IMR-90 (cell line): ENCODE data around the gene LYZL2. TPM values are rescaled to one million over a fixed set of nuclear protein-coding genes. Genes with fewer than 3 reads are reported as not detected.

Experiments used
- ATAC-seq: fragments of 200-7000 bp; cut with Tn5 transposase; 2 replicates; pipeline ENCODE4 v1.9.1; 2020; ENCODE audit warnings: low read depth, mild to moderate bottlenecking, moderate library complexity
- BruUV-seq: library from RNA; stranded (reverse); fragments of 400-500 nt; replicated peaks from 2 replicates; lab custom pipeline; 2021; lab: Mats Ljungman, UMichigan
- CTCF ChIA-PET: fragments of 300-600 bp; formaldehyde crosslinking; extraction: SDS; loops from one replicate; lab custom pipeline; 2021; ENCODE audit warnings: antibody characterized with exemption; lab: Yijun Ruan, JAX
- POLR2A ChIA-PET: fragments of 300-600 bp; sonication (Branson Sonifier 250); formaldehyde crosslinking; loops from one replicate; lab custom pipeline; 2022; ENCODE audit warnings: antibody characterized with exemption; ENCODE audit not compliant: unreplicated experiment; lab: Charles Lee
- DNase-seq: peaks from one replicate; pipeline ENCODE4 v3.0.0; 2013
- H2AFZ ChIP-seq: replicated peaks from 2 replicates; pipeline ENCODE3; 2013; ENCODE audit warnings: low read length, mild to moderate bottlenecking; ENCODE audit not compliant: poor library complexity
- H2AK5ac ChIP-seq: 2 replicates; pipeline ENCODE4 v1.6.1; 2013; ENCODE audit warnings: low read depth, low read length, inconsistent platforms
- H2AK9ac ChIP-seq: replicated peaks from 2 replicates; pipeline ENCODE3; 2013; ENCODE audit warnings: mild to moderate bottlenecking, low read depth, low read length, moderate library complexity; ENCODE audit not compliant: poor library complexity
- H2BK120ac ChIP-seq: 2 replicates; pipeline ENCODE4 v1.6.1; 2013; ENCODE audit warnings: low read depth, low read length, inconsistent platforms
- H2BK15ac ChIP-seq: 3 replicates; pipeline ENCODE4 v1.6.1; 2013; ENCODE audit warnings: low read depth, low read length, inconsistent platforms
- H2BK20ac ChIP-seq: 2 replicates; pipeline ENCODE4 v1.6.1; 2013; ENCODE audit warnings: low read depth, mild to moderate bottlenecking, inconsistent platforms, low read length, moderate library complexity
- H2BK5ac ChIP-seq: 2 replicates; pipeline ENCODE4 v1.6.1; 2013; ENCODE audit warnings: mild to moderate bottlenecking, low read depth, low read length, inconsistent platforms; ENCODE audit not compliant: poor library complexity, severe bottlenecking
- H3K14ac ChIP-seq: replicated peaks from 2 replicates; pipeline ENCODE4 v1.6.1; 2013; ENCODE audit warnings: low read depth, low read length, inconsistent platforms
- H3K18ac ChIP-seq: 2 replicates; pipeline ENCODE4 v1.6.1; 2013; ENCODE audit warnings: low read depth, low read length, control low read depth
- H3K23ac ChIP-seq: 2 replicates; pipeline ENCODE4 v1.6.1; 2013; ENCODE audit warnings: low read depth, low read length, inconsistent platforms
- H3K27ac ChIP-seq: 2 replicates; pipeline ENCODE4 v1.5.1; 2013; ENCODE audit warnings: mild to moderate bottlenecking, control low read depth, low read length; ENCODE audit not compliant: insufficient read depth
- H3K27me3 ChIP-seq: 2 replicates; pipeline ENCODE4 v1.6.1; 2013; ENCODE audit warnings: low read length; ENCODE audit not compliant: control insufficient read depth, insufficient read depth
- H3K36me3 ChIP-seq: 2 replicates; pipeline ENCODE4 v1.6.1; 2013; ENCODE audit warnings: low read length, mixed read lengths; ENCODE audit not compliant: control insufficient read depth, insufficient read depth
- H3K4ac ChIP-seq: 2 replicates; pipeline ENCODE4 v1.6.1; 2013; ENCODE audit warnings: low read depth, low read length, inconsistent platforms
- H3K4me1 ChIP-seq: 2 replicates; pipeline ENCODE4 v1.6.1; 2013; ENCODE audit warnings: low read length, mixed read lengths; ENCODE audit not compliant: control insufficient read depth, insufficient read depth
- H3K4me2 ChIP-seq: 2 replicates; pipeline ENCODE4 v1.6.1; 2013; ENCODE audit warnings: low read depth, mild to moderate bottlenecking, control low read depth, low read length, moderate library complexity
- H3K4me3 ChIP-seq: 2 replicates; pipeline ENCODE4 v1.5.1; 2013; ENCODE audit warnings: low read depth, mild to moderate bottlenecking, control low read depth, low read length, moderate library complexity; ENCODE audit not compliant: insufficient read depth
- H3K56ac ChIP-seq: 2 replicates; pipeline ENCODE4 v1.6.1; 2013; ENCODE audit warnings: low read length, inconsistent platforms; ENCODE audit not compliant: insufficient read depth; ENCODE audit errors: extremely low read depth
- H3K79me1 ChIP-seq, 2 experiments: 2 replicates each; pipeline ENCODE4 v1.6.1; 2013; ENCODE audit warnings: low read length in 2 of 2, inconsistent platforms in 1 of 2, low read depth in 1 of 2
- H3K9ac ChIP-seq: 2 replicates; pipeline ENCODE4 v1.6.1; 2013; ENCODE audit warnings: low read depth, low read length, control low read depth
- H3K9me1 ChIP-seq: 2 replicates; pipeline ENCODE4 v1.6.1; 2013; ENCODE audit warnings: low read length, inconsistent platforms; ENCODE audit not compliant: insufficient read depth
- H3K9me3 ChIP-seq: 2 replicates; pipeline ENCODE4 v1.6.1; 2013; ENCODE audit warnings: low read length; ENCODE audit not compliant: control insufficient read depth, insufficient read depth
- H4K20me1 ChIP-seq: 2 replicates; pipeline ENCODE4 v1.6.1; 2013; ENCODE audit warnings: low read length, inconsistent platforms; ENCODE audit not compliant: insufficient read depth
- H4K5ac ChIP-seq: 2 replicates; pipeline ENCODE4 v1.6.1; 2013; ENCODE audit warnings: mild to moderate bottlenecking, low read depth, low read length, control low read depth
- H4K8ac ChIP-seq, 2 experiments: 2 replicates each; pipeline ENCODE4 v1.6.1; 2013; ENCODE audit warnings: low read depth in 2 of 2, low read length in 2 of 2, control low read depth in 1 of 2, inconsistent platforms in 1 of 2
- H4K91ac ChIP-seq: 2 replicates; pipeline ENCODE4 v1.6.1; 2013; ENCODE audit warnings: low read depth, low read length, inconsistent platforms; ENCODE audit not compliant: insufficient read depth
- BHLHE40 ChIP-seq: fragments of 150-350 bp; IDR thresholded peaks from 2 replicates; pipeline ENCODE4 v1.6.1; 2016; ENCODE audit warnings: mild to moderate bottlenecking, low read depth, low read length
- ELK1 ChIP-seq: fragments of 150-350 bp; IDR thresholded peaks from 2 replicates; pipeline ENCODE4 v1.6.1; 2016; ENCODE audit warnings: low read depth, mild to moderate bottlenecking, low read length, moderate library complexity, borderline replicate concordance
- MAFK ChIP-seq: IDR thresholded peaks from 2 replicates; pipeline ENCODE4 v1.6.1; 2012; ENCODE audit warnings: low read depth, low read length, improper control_type of control experiment
- NFE2L2 ChIP-seq: fragments of 150-350 bp; IDR thresholded peaks from 2 replicates; pipeline ENCODE4 v1.6.1; 2016; ENCODE audit warnings: low read depth, mild to moderate bottlenecking, low read length
- USF2 ChIP-seq: fragments of 150-350 bp; IDR thresholded peaks from 2 replicates; pipeline ENCODE4 v1.6.1; 2017; ENCODE audit warnings: mild to moderate bottlenecking, antibody characterized with exemption, low read length, low read depth
- WGBS, 2 experiments: methylation state at CpG; one replicate each; pipeline versions ENCODE4 v1.1.5 to v1.1.7; 2013; ENCODE audit warnings: missing lambda C conversion rate in 2 of 2; ENCODE audit not compliant: insufficient read length in 1 of 2; ENCODE audit errors: extremely low coverage in 2 of 2; 5-methylcytosine and 5-hydroxymethylcytosine counted together
- dilution Hi-C: fragments of 300-500 bp; cut with HindIII; formaldehyde crosslinking; loops from one replicate; pipeline ENCODE4 v1.14.3; 2018; ENCODE audit warnings: low sequenced_read_pairs; ENCODE audit not compliant: unreplicated experiment
- in situ Hi-C: fragments of 300-500 bp; cut with MboI; formaldehyde crosslinking; loops from 3 replicates; pipeline ENCODE4 v1.14.3; 2019; ENCODE audit warnings: low sequenced_read_pairs, inconsistent platforms, mixed read lengths
- intact Hi-C: fragments of 100-400 bp; cut with micrococcal nuclease; formaldehyde crosslinking; loops from 2 replicates; pipeline ENCODE4 v1.10.0; 2022
- polyA plus RNA-seq, 3 experiments: library from polyadenylated mRNA; depleted of rRNA; stranded (reverse); fragments of >200 nt; gene quantifications; 2 replicates each; pipeline ENCODE4 v1.2.3, GENCODE V29; 2012; ENCODE audit warnings: low replicate concordance in 1 of 3
- total RNA-seq: library from RNA; depleted of rRNA; stranded (reverse); fragments of >200 nt; gene quantifications from 2 replicates; pipeline ENCODE4 v1.2.3, GENCODE V29; 2012

Gene LYZL2
- total and polyA plus RNA-seq, 2 of the 4 experiments (the other 2 are of a cell fraction) = not detected

GRCh38 chr10:30603589-30603988 is 26.0 kb downstream of the LYZL2 start:
- Histone ChIP-seq H3K4me2 (no peak overlapping the region), H2BK120ac (no peak overlapping the region), H2AFZ (no peak overlapping the region), H4K20me1 (no peaks in the 10 kb centered on the region), H2AK9ac (no peak overlapping the region), H3K4me1 (peaks cover 5% of the 10 kb centered on the region; the same call in 1 of the 2 replicates), H3K9ac (no peak overlapping the region), H3K36me3 (no peaks in the 10 kb centered on the region), H3K56ac (no peak overlapping the region), H4K5ac (no peak overlapping the region), H3K23ac (no peak overlapping the region), H3K9me1 (no peaks in the 10 kb centered on the region; the same call in 1 of the 2 replicates), H3K79me1 (no peaks in the 10 kb centered on the region), H3K9me3 (peaks cover 2% of the 10 kb centered on the region; the same call in 1 of the 2 replicates), H2AK5ac (no peak overlapping the region), H3K27me3 (peaks cover 5% of the 10 kb centered on the region; the same call in 1 of the 2 replicates), H3K4me3 (no peak overlapping the region), H3K27ac (no peak overlapping the region), H2BK15ac (no peak overlapping the region), H4K91ac (no peak overlapping the region), H3K18ac (no peak overlapping the region), H2BK5ac (no peak overlapping the region), H3K14ac (no peak overlapping the region), H4K8ac (no peak overlapping the region), H2BK20ac (no peak overlapping the region), H3K4ac (no peak overlapping the region)
- CTCF ChIA-PET = interaction anchor here (1.6 kb wide), 1 partner anchor 13 kb away, joined by 6 read pairs; no protein-coding TSS in a partner anchor
- intact Hi-C loops (no loop called here), dilution Hi-C loops (no loop called here), in situ Hi-C loops (no loop called here)
- 100% methylated on average over 1 of the region's 3 CpGs; no CpG with 5 or more reads in 1 of the 2 experiments for WGBS, 2 experiments
- DNase-seq (no peak), ATAC-seq (no peak)
- BruUV-seq = no TSS peak
- POLR2A ChIA-PET = no interaction called here
- TF ChIP-seq ELK1 = no peak
- TF ChIP-seq NFE2L2 = no peak
- TF ChIP-seq BHLHE40 = no peak
- no peak for TF ChIP-seq MAFK
- no peak for TF ChIP-seq USF2
